Ishikawa (cell line): ENCODE results near the gene NPAS4.

Experiments
- CEBPB ChIP-seq: IDR thresholded peaks from 2 replicates; pipeline ENCODE4 v1.6.1; 2012
- CREB1 ChIP-seq: IDR thresholded peaks from 2 replicates; pipeline ENCODE4 v1.6.1; 2012; ENCODE audit warnings: low read depth
- EGR1 ChIP-seq: IDR thresholded peaks from 2 replicates; pipeline ENCODE4 v1.6.1; 2012
- EP300 ChIP-seq: IDR thresholded peaks from 2 replicates; pipeline ENCODE4 v1.6.1; 2012; ENCODE audit warnings: borderline replicate concordance
- FOXM1 ChIP-seq: IDR thresholded peaks from 2 replicates; pipeline ENCODE4 v1.6.1; 2012; ENCODE audit warnings: low read depth, borderline replicate concordance
- MAX ChIP-seq: IDR thresholded peaks from 2 replicates; pipeline ENCODE4 v1.6.1; 2012
- NFIC ChIP-seq: IDR thresholded peaks from 2 replicates; pipeline ENCODE4 v1.6.1; 2012
- RAD21 ChIP-seq: IDR thresholded peaks from 2 replicates; pipeline ENCODE4 v1.6.1; 2012; ENCODE audit warnings: low read depth
- REST ChIP-seq: IDR thresholded peaks from 2 replicates; pipeline ENCODE4 v1.6.1; 2012; ENCODE audit warnings: low read depth, mild to moderate bottlenecking
- TAF1 ChIP-seq: IDR thresholded peaks from 2 replicates; pipeline ENCODE4 v1.6.1; 2012; ENCODE audit warnings: low read depth, mild to moderate bottlenecking
- TCF12 ChIP-seq: IDR thresholded peaks from 2 replicates; pipeline ENCODE4 v1.6.1; 2012; ENCODE audit warnings: low read depth
- TEAD4 ChIP-seq: IDR thresholded peaks from 2 replicates; pipeline ENCODE4 v1.6.1; 2012
- USF1 ChIP-seq: IDR thresholded peaks from 2 replicates; pipeline ENCODE4 v1.6.1; 2012
- YY1 ChIP-seq: IDR thresholded peaks from 2 replicates; pipeline ENCODE4 v1.6.1; 2012; ENCODE audit warnings: low read depth
- ZBTB7A ChIP-seq: IDR thresholded peaks from 2 replicates; pipeline ENCODE4 v1.6.1; 2012; ENCODE audit warnings: low read depth

Gene NPAS4

GRCh38 chr11:66466225-66467033 is 45.6 kb downstream of the NPAS4 start, which contains the start of gene PELI3:
Gene PELI3 (plus strand): TSS chr11:66466905. CDS start chr11:66468129, 1,224 bp downstream.
- TF ChIP-seq USF1 (peak; percentile 29; the same call in 1 of the 2 replicates), NFIC (no peak), EGR1 (0 out of 2 replicates have a peak, but pooled peaks have one; percentile 38), REST (no peak), ZBTB7A (peak; percentile 87), TAF1 (no peak; the same call in 1 of the 2 replicates), YY1 (no peak), EP300 (no peak), TCF12 (no peak), FOXM1 (no peak)

- TF ChIP-seq TCF12 (no peak), YY1 (no peak), RAD21 (no peak), REST (no peak), USF1 (no peak), CREB1 (no peak), MAX (no peak), TEAD4 (no peak)
These were observed 46.3 kb downstream of the NPAS4 start for GRCh38 chr11:66467034-66467659.

- TF ChIP-seq CREB1 (no peak), TCF12 (no peak), EP300 (no peak), TEAD4 (no peak), USF1 (no peak), RAD21 (no peak), REST (no peak), TAF1 (no peak), MAX (no peak), CEBPB (no peak), YY1 (no peak), FOXM1 (no peak), ZBTB7A (no peak), EGR1 (no peak), NFIC (no peak)
These were observed 46.9 kb downstream of the NPAS4 start for GRCh38 chr11:66467756-66468155.

- TF ChIP-seq TEAD4 (no peak), EP300 (no peak)
These were observed 47.9 kb downstream of the NPAS4 start for GRCh38 chr11:66468691-66469090.
